Fibroblast of lung (primary cell): Measurements from ENCODE around the gene FKBP14. TPM values are rescaled to one million over a fixed set of nuclear protein-coding genes. Genes with fewer than 3 reads are reported as not detected.

Source experiments
- DNase-seq, 2 donors: peaks; one replicate each; pipeline versions ENCODE4 v3.0.0 to v3.0.0-alpha.2; 2010; ENCODE audit warnings: low read depth in 2 of 2
- H2AFZ ChIP-seq: 2 replicates; pipeline ENCODE4 v1.5.1; 2012; ENCODE audit warnings: low read length, control low read depth, inconsistent platforms
- H3K27ac ChIP-seq: 2 replicates; pipeline ENCODE4 v1.5.1; 2011; ENCODE audit warnings: low read length, control low read depth; ENCODE audit not compliant: insufficient read depth
- H3K27me3 ChIP-seq: 2 replicates; pipeline ENCODE4 v1.5.1; 2011; ENCODE audit warnings: mild to moderate bottlenecking, low read length; ENCODE audit not compliant: control insufficient read depth, insufficient read depth
- H3K36me3 ChIP-seq: 2 replicates; pipeline ENCODE4 v1.5.1; 2011; ENCODE audit warnings: low read length; ENCODE audit not compliant: control insufficient read depth, insufficient read depth
- H3K4me1 ChIP-seq: 2 replicates; pipeline ENCODE4 v1.5.1; 2011; ENCODE audit warnings: low read length; ENCODE audit not compliant: control insufficient read depth, insufficient read depth; ENCODE audit errors: extremely low read depth
- H3K4me2 ChIP-seq: 2 replicates; pipeline ENCODE4 v1.5.1; 2011; ENCODE audit warnings: low read length, control low read depth; ENCODE audit not compliant: insufficient read depth; ENCODE audit errors: extremely low read depth
- H3K4me3 ChIP-seq, 4 experiments: fragments of 200-600 bp in 1 of 4; sonication (generic) in 1 of 4; replicated peaks in 1 of 4; 2 replicates each; pipeline ENCODE4 v1.5.1; 2011 to 2016; ENCODE audit warnings: low read length in 4 of 4, low read depth in 3 of 4, mild to moderate bottlenecking in 3 of 4, control low read depth in 2 of 4, inconsistent platforms in 1 of 4, mixed read lengths in 1 of 4; ENCODE audit not compliant: insufficient read depth in 1 of 4; ENCODE audit errors: control extremely low read depth in 1 of 4
- H3K79me2 ChIP-seq: 2 replicates; pipeline ENCODE4 v1.5.1; 2012; ENCODE audit warnings: mild to moderate bottlenecking, low read length, inconsistent platforms; ENCODE audit not compliant: control insufficient read depth, insufficient read depth
- H3K9ac ChIP-seq: 2 replicates; pipeline ENCODE4 v1.5.1; 2011; ENCODE audit warnings: mild to moderate bottlenecking, low read length, control low read depth; ENCODE audit not compliant: insufficient read depth
- H3K9me3 ChIP-seq: 2 replicates; pipeline ENCODE4 v1.5.1; 2012; ENCODE audit warnings: low read depth, low read length; ENCODE audit not compliant: control insufficient read depth, insufficient read depth
- H4K20me1 ChIP-seq: 2 replicates; pipeline ENCODE4 v1.5.1; 2011; ENCODE audit warnings: low read length; ENCODE audit not compliant: control insufficient read depth, insufficient read depth; ENCODE audit errors: extremely low read depth
- EZH2 ChIP-seq: IDR thresholded peaks from 2 replicates; pipeline ENCODE4 v1.5.1; 2012; ENCODE audit warnings: low read length, control low read depth, mild to moderate bottlenecking; ENCODE audit errors: missing control alignments
- polyA plus RNA-seq, 2 donors: library from polyadenylated mRNA; depleted of rRNA in 1 of 2; stranded (reverse) in 1 of 2; unstranded in 1 of 2; fragments of >200 nt; gene quantifications; 2 replicates each; pipeline ENCODE4 v1.2.1, GENCODE V29; 2011 to 2012; ENCODE audit warnings: missing spikeins in 1 of 2
- total RNA-seq: library from RNA; depleted of rRNA; stranded (reverse); fragments of >200 nt; gene quantifications from 2 replicates; pipeline ENCODE4 v1.2.1, GENCODE V29; 2014
- TF ChIP-seq, protein P1 (sequence below), 2 donors: IDR thresholded peaks in 1 of 2; conservative IDR thresholded peaks in 1 of 2; 1 replicate in 1 of 2; 2 replicates in 1 of 2; pipeline ENCODE4 v1.5.1; 2011 to 2012; ENCODE audit warnings: low read length in 2 of 2, control low read depth in 1 of 2, inconsistent platforms in 1 of 2, low read depth in 1 of 2, mild to moderate bottlenecking in 1 of 2

FKBP14 gene
- total and polyA plus RNA-seq, 2 donors (not counting 1 experiment from before 2014, with no cell fraction given) = 21.8 to 52.0 TPM

DNA sequence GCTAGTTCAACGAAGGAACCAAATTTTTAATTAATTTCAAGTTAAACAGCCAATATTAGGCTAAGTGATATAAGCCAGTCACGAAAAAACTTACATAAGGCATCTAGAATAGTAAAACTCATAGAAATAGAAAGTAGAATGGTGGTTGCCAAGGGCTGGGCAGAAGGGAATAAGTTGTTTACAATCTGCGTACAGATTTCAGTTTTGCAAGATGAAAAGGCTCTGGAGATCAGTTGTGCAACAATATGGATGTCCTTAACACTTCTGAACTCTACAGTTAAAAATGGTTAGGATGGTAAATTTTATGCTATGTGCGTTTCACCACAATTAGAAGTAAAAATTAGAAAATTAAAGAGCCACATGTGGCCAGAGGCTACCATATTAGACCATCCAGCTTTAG lies 50.2 kb downstream of the FKBP14 start:
- H3K4me2 ChIP-seq = no peak overlapping the region
- peak overlapping the region in 2 of 4 experiments; percentile 25 to 41 for H3K4me3 ChIP-seq
- H3K36me3 ChIP-seq = no peaks in the 10 kb centered on the region
- no peak overlapping the region for H2AFZ ChIP-seq
- H4K20me1 ChIP-seq = no peaks in the 10 kb centered on the region
- H3K9me3 ChIP-seq = no peaks in the 10 kb centered on the region
- no peaks in the 10 kb centered on the region for H3K27me3 ChIP-seq
- no peak overlapping the region for H3K9ac ChIP-seq
- H3K79me2 ChIP-seq = peaks cover 68% of the 10 kb centered on the region
- peak in 1 of 2 donors; percentile 86 for DNase-seq
- no peak overlapping the region for H3K27ac ChIP-seq
- peaks cover 4% of the 10 kb centered on the region for H3K4me1 ChIP-seq
- TF ChIP-seq, protein P1, sequence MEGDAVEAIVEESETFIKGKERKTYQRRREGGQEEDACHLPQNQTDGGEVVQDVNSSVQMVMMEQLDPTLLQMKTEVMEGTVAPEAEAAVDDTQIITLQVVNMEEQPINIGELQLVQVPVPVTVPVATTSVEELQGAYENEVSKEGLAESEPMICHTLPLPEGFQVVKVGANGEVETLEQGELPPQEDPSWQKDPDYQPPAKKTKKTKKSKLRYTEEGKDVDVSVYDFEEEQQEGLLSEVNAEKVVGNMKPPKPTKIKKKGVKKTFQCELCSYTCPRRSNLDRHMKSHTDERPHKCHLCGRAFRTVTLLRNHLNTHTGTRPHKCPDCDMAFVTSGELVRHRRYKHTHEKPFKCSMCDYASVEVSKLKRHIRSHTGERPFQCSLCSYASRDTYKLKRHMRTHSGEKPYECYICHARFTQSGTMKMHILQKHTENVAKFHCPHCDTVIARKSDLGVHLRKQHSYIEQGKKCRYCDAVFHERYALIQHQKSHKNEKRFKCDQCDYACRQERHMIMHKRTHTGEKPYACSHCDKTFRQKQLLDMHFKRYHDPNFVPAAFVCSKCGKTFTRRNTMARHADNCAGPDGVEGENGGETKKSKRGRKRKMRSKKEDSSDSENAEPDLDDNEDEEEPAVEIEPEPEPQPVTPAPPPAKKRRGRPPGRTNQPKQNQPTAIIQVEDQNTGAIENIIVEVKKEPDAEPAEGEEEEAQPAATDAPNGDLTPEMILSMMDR (conservative IDR thresholded peaks at IDR 0.05 in 1 of 2, IDR thresholded peaks at IDR 0.05 in 1 of 2; ENCODE audit: low read depth in 1 of 2, low read length in 2 of 2) = no peak
- no peak for TF ChIP-seq EZH2

DNA sequence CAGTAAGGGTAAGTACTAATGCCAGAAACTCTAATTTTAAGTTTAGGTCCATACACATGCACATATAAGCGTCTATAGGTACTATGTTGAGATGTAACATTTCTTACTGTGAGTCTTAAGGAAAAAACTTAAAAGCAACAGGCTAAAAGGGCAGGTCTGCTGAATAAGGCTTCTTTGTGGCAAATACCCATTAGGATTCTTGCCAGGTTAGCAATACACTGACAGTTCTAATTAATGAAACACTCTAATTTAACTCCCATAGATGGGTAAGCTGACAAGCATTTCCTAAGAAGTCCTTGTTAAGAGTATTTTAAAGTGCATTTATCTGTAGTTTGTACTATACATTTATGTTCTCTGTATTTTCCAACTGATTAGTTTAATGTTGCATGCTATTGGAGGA lies 50.9 kb downstream of the FKBP14 start:
- Histone ChIP-seq H3K9ac (no peak overlapping the region), H3K79me2 (peaks cover 68% of the 10 kb centered on the region), H3K27me3 (no peaks in the 10 kb centered on the region), H3K27ac (no peak overlapping the region), H3K36me3 (no peaks in the 10 kb centered on the region), H3K4me3 (peak overlapping the region in 1 of 4 experiments; percentile 41), H2AFZ (no peak overlapping the region), H3K4me2 (peak overlapping the region; percentile 13), H3K9me3 (no peaks in the 10 kb centered on the region), H4K20me1 (no peaks in the 10 kb centered on the region), H3K4me1 (peaks cover 4% of the 10 kb centered on the region)
- peak in 1 of 2 donors; percentile 46 for DNase-seq
- TF ChIP-seq, protein P1 (conservative IDR thresholded peaks at IDR 0.05 in 1 of 2, IDR thresholded peaks at IDR 0.05 in 1 of 2; ENCODE audit: low read depth in 1 of 2, low read length in 2 of 2) = no peak
- TF ChIP-seq EZH2 = no peak

DNA sequence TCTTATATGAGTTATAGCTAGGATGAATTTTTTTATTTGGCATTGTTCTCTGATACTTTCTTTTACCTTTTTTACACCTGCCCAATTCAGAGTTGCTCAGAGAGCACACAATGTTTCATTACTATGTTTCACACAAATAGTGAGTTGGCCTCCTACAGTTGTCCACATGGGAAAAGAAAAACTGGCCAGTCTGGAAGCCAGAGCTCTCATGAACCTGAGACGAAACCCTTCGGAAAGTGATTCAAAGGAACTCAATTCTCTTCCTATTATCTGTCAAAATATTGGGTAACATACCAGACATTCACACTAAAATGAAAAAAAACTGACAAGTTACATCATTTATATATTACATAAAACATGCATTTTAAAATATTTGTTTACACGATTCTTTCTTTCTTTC lies 52.2 kb downstream of the FKBP14 start:
- Histone ChIP-seq H4K20me1 (peaks cover 2% of the 10 kb centered on the region), H3K79me2 (peaks cover 69% of the 10 kb centered on the region), H3K4me2 (no peak overlapping the region), H3K36me3 (no peaks in the 10 kb centered on the region), H3K9me3 (no peaks in the 10 kb centered on the region), H3K9ac (no peak overlapping the region), H3K4me3 (no peak overlapping the region), H2AFZ (no peak overlapping the region), H3K4me1 (peaks cover 4% of the 10 kb centered on the region), H3K27me3 (no peaks in the 10 kb centered on the region), H3K27ac (no peak overlapping the region)
- TF ChIP-seq EZH2 = no peak
- TF ChIP-seq, protein P1 (conservative IDR thresholded peaks at IDR 0.05 in 1 of 2, IDR thresholded peaks at IDR 0.05 in 1 of 2; ENCODE audit: low read depth in 1 of 2, low read length in 2 of 2) = no peak
- no peak for DNase-seq
